ENCODE results near the gene CAP2.

DNA sequence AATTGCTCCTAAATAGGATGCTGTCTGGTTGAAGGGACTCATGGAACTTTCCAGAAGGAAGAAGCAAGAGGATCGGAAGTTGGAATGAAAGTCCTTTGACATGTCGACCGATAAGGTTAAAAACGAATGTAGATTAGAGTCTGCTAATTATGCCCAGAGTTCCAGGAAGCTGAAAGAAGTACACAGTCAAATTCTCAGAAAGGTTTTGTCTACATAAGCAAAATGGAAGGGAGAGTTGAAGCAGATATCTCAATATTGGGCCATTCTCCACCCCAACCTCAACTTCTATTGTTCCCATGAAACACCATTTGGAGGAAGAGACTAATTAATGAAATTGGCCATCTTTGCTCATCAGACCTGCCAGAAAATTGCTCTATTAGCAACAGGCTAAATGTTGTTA is 64.0 kb downstream of the CAP2 start:
- TF ChIP-seq EZH2 (IDR thresholded peaks at IDR 0.05; ENCODE audit: low read length, missing control alignments) (no peak), CTCF (conservative IDR thresholded peaks at IDR 0.05 in 1 of 2, IDR thresholded peaks at IDR 0.05 in 1 of 2; ENCODE audit: low read depth in 1 of 2, low read length in 2 of 2) (no peak)
